Endothelial cell of umbilical vein (primary cell): ENCODE measurements around the gene DCLK2. TPM values are rescaled to one million over a fixed set of nuclear protein-coding genes. Genes with fewer than 3 reads are reported as not detected.

Source experiments
- BruUV-seq: library from RNA; stranded (reverse); fragments of 400-500 nt; replicated peaks from 2 replicates; lab custom pipeline; 2021; lab: Mats Ljungman, UMichigan
- CTCF ChIA-PET: fragments of 300-600, 350-600 bp; sonication (Branson Sonifier 250); formaldehyde crosslinking; loops from one replicate; lab custom pipeline; 2021; ENCODE audit warnings: antibody characterized with exemption, inconsistent platforms; lab: Charles Lee
- POLR2A ChIA-PET: fragments of 300-600, 350-600 bp; sonication (Branson Sonifier 250); formaldehyde crosslinking; loops from one replicate; lab custom pipeline; 2021; ENCODE audit warnings: antibody characterized with exemption, inconsistent platforms; lab: Charles Lee
- DNase-seq: peaks from one replicate; pipeline ENCODE4 v3.0.0-alpha.2; 2011; ENCODE audit warnings: low read depth, low spot score
- FAIRE-seq: peaks from 2 replicates; lab custom pipeline; 2011; peaks lifted over from hg19 to GRCh38; lab: Jason Lieb, UNC
- H2AFZ ChIP-seq: 2 replicates; pipeline ENCODE4 v1.6.0; 2012; ENCODE audit warnings: low read depth, low read length, control low read depth, inconsistent platforms
- H3K27ac ChIP-seq: 2 replicates; pipeline ENCODE4 v1.5.1; 2011; ENCODE audit warnings: low read depth, mild to moderate bottlenecking, control low read depth, low read length, moderate library complexity; ENCODE audit not compliant: insufficient read depth
- H3K27me3 ChIP-seq, 2 experiments: 2 replicates each; pipeline versions ENCODE4 v1.6.0 to v1.6.1; 2011; ENCODE audit warnings: low read length in 2 of 2, mixed read lengths in 1 of 2; ENCODE audit not compliant: control insufficient read depth in 2 of 2, insufficient read depth in 2 of 2
- H3K36me3 ChIP-seq, 2 experiments: 2 replicates in 1 of 2; 3 replicates in 1 of 2; pipeline ENCODE4 v1.5.1; 2011; ENCODE audit warnings: low read length in 2 of 2, mild to moderate bottlenecking in 1 of 2, moderate library complexity in 1 of 2; ENCODE audit not compliant: control insufficient read depth in 2 of 2, insufficient read depth in 2 of 2; ENCODE audit errors: extremely low read depth in 1 of 2
- H3K4me1 ChIP-seq: 3 replicates; pipeline ENCODE4 v1.5.1; 2011; ENCODE audit warnings: mild to moderate bottlenecking, low read length; ENCODE audit not compliant: control insufficient read depth, insufficient read depth; ENCODE audit errors: extremely low read depth
- H3K4me2 ChIP-seq: 2 replicates; pipeline ENCODE4 v1.6.1; 2011; ENCODE audit warnings: low read length, control low read depth, mixed read lengths; ENCODE audit not compliant: insufficient read depth
- H3K4me3 ChIP-seq, 3 experiments: fragments of 200-600 bp in 1 of 3; sonication (generic), shearing (Covaris generic) in 1 of 3; replicated peaks in 1 of 3; 2 replicates each; pipeline ENCODE4 v1.5.1; 2011 to 2016; ENCODE audit warnings: control low read depth in 3 of 3, low read length in 3 of 3, mild to moderate bottlenecking in 2 of 3, inconsistent platforms in 1 of 3, low read depth in 1 of 3, moderate library complexity in 1 of 3; ENCODE audit not compliant: insufficient read depth in 1 of 3
- H3K79me2 ChIP-seq: 2 replicates; pipeline ENCODE4 v1.6.0; 2012; ENCODE audit warnings: low read length, inconsistent platforms; ENCODE audit not compliant: control insufficient read depth, insufficient read depth
- H3K9ac ChIP-seq: replicated peaks from 2 replicates; pipeline ENCODE3; 2011; ENCODE audit warnings: low read length, control low read depth; ENCODE audit not compliant: insufficient read depth; ENCODE audit errors: extremely low read depth
- H3K9me1 ChIP-seq: replicated peaks from 3 replicates; pipeline ENCODE4 v1.6.0; 2011; ENCODE audit warnings: mild to moderate bottlenecking, low read length; ENCODE audit not compliant: control insufficient read depth, insufficient read depth; ENCODE audit errors: extremely low read depth
- H3K9me3 ChIP-seq: replicated peaks from 2 replicates; pipeline ENCODE4 v1.5.1; 2012; ENCODE audit warnings: low read length, inconsistent platforms; ENCODE audit not compliant: control insufficient read depth, insufficient read depth
- H4K20me1 ChIP-seq: replicated peaks from 2 replicates; pipeline ENCODE3; 2011; ENCODE audit warnings: mild to moderate bottlenecking, low read length; ENCODE audit not compliant: control insufficient read depth, insufficient read depth; ENCODE audit errors: extremely low read depth
- EZH2 ChIP-seq: IDR thresholded peaks from 2 replicates; pipeline ENCODE4 v1.6.1; 2012; ENCODE audit warnings: borderline replicate concordance, low read depth, mild to moderate bottlenecking, moderate library complexity, low read length, inconsistent platforms; ENCODE audit not compliant: severe bottlenecking
- FOS ChIP-seq: IDR thresholded peaks from 2 replicates; pipeline ENCODE4 v1.6.1; 2011; ENCODE audit warnings: mild to moderate bottlenecking, low read length, moderate library complexity, borderline replicate concordance; ENCODE audit not compliant: insufficient read depth
- GATA2 ChIP-seq: IDR thresholded peaks from 2 replicates; pipeline ENCODE4 v1.7.0; 2011; ENCODE audit warnings: low read depth, mild to moderate bottlenecking, moderate library complexity, mixed read lengths, low read length; ENCODE audit not compliant: insufficient read length, insufficient read depth
- JUN ChIP-seq: IDR thresholded peaks from 2 replicates; pipeline ENCODE4 v1.6.1; 2011; ENCODE audit warnings: borderline replicate concordance, low read depth; ENCODE audit not compliant: insufficient read length, insufficient read depth
- MAX ChIP-seq: IDR thresholded peaks from 2 replicates; pipeline ENCODE4 v1.6.1; 2011; ENCODE audit not compliant: insufficient read depth, insufficient read length
- MYC ChIP-seq: IDR thresholded peaks from one replicate; pipeline ENCODE4 v1.6.1; 2011; ENCODE audit warnings: mild to moderate bottlenecking, low read depth, low read length
- POLR2A ChIP-seq: IDR thresholded peaks from 2 replicates; pipeline ENCODE4 v1.6.1; 2012; ENCODE audit warnings: low read depth, mild to moderate bottlenecking, control low read depth, low read length
- POLR2AphosphoS5 ChIP-seq: IDR thresholded peaks from 2 replicates; pipeline ENCODE4 v1.6.1; 2012; ENCODE audit warnings: low read depth, mild to moderate bottlenecking, control low read depth, low read length, moderate library complexity; ENCODE audit not compliant: insufficient read depth
- dilution Hi-C: fragments of 300-500 bp; cut with MboI; formaldehyde crosslinking; loops from one replicate; pipeline ENCODE4 v1.15.0; 2019; ENCODE audit warnings: low sequenced_read_pairs; ENCODE audit not compliant: extremely low pct_ligation_motif_present
- intact Hi-C: fragments of 100-400 bp; cut with micrococcal nuclease; formaldehyde crosslinking; loops from one replicate; pipeline ENCODE4 v1.10.0; 2022
- polyA plus RNA-seq, 4 experiments: library from polyadenylated mRNA; depleted of rRNA in 3 of 4; stranded (reverse) in 3 of 4; unstranded in 1 of 4; fragments of >200 nt; gene quantifications; 2 replicates each; pipeline versions ENCODE4 v1.2.1 to v1.2.3, GENCODE V29; 2011 to 2012; ENCODE audit warnings: missing spikeins in 1 of 4
- total RNA-seq: library from RNA; stranded (reverse); gene quantifications from 2 replicates; pipeline ENCODE4 v1.2.3, GENCODE V29; 2021
- TF ChIP-seq, protein P1 (sequence below), 2 donors: IDR thresholded peaks; 1 replicate in 1 of 2; 2 replicates in 1 of 2; pipeline ENCODE4 v1.5.1; 2011; ENCODE audit warnings: low read length in 2 of 2, mild to moderate bottlenecking in 2 of 2, moderate library complexity in 2 of 2, control low read depth in 1 of 2, inconsistent platforms in 1 of 2, low read depth in 1 of 2; ENCODE audit not compliant: insufficient read depth in 1 of 2; ENCODE audit errors: extremely low read depth in 1 of 2

The DCLK2 gene
- total and polyA plus RNA-seq, 2 donors (not counting 3 experiments of a cell fraction or from before 2014, with no cell fraction given) = 1.7 to 4.7 TPM

- Histone ChIP-seq H3K79me2 (no peaks in the 10 kb centered on the region), H3K4me1 (peaks cover 7% of the 10 kb centered on the region), H3K36me3 (no peaks in the 10 kb centered on the region), H3K4me2 (no peak overlapping the region), H3K4me3 (no peak overlapping the region), H3K27ac (no peak overlapping the region), H3K27me3 (no peaks in the 10 kb centered on the region), H3K9ac (no peak overlapping the region), H2AFZ (no peak overlapping the region), H3K9me1 (no peaks in the 10 kb centered on the region), H4K20me1 (no peaks in the 10 kb centered on the region), H3K9me3 (no peaks in the 10 kb centered on the region)
- CTCF ChIA-PET = no interaction called here
- no peak for FAIRE-seq
- intact Hi-C loops (no loop called here), dilution Hi-C loops (no loop called here)
- no peak for TF ChIP-seq POLR2AphosphoS5
- TF ChIP-seq MAX = no peak
- no peak for TF ChIP-seq EZH2
- TF ChIP-seq MYC = no peak
- TF ChIP-seq FOS = no peak
- no peak for TF ChIP-seq JUN
- TF ChIP-seq POLR2A = no peak
- TF ChIP-seq GATA2 = no peak
- TF ChIP-seq, protein P1, sequence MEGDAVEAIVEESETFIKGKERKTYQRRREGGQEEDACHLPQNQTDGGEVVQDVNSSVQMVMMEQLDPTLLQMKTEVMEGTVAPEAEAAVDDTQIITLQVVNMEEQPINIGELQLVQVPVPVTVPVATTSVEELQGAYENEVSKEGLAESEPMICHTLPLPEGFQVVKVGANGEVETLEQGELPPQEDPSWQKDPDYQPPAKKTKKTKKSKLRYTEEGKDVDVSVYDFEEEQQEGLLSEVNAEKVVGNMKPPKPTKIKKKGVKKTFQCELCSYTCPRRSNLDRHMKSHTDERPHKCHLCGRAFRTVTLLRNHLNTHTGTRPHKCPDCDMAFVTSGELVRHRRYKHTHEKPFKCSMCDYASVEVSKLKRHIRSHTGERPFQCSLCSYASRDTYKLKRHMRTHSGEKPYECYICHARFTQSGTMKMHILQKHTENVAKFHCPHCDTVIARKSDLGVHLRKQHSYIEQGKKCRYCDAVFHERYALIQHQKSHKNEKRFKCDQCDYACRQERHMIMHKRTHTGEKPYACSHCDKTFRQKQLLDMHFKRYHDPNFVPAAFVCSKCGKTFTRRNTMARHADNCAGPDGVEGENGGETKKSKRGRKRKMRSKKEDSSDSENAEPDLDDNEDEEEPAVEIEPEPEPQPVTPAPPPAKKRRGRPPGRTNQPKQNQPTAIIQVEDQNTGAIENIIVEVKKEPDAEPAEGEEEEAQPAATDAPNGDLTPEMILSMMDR (IDR thresholded peaks at IDR 0.05; ENCODE audit: extremely low read depth in 1 of 2, insufficient read depth in 1 of 2, low read depth in 1 of 2, low read length in 2 of 2) = no peak
- no peak for DNase-seq
- BruUV-seq = no TSS peak
- POLR2A ChIA-PET = no interaction called here
Measured at GRCh38 chr4:150114641-150115040, 36.4 kb downstream of the DCLK2 start.
